Panc1 (cell line): ENCODE measurements around the gene CCBE1. TPM values are rescaled to one million over a fixed set of nuclear protein-coding genes. Genes with fewer than 3 reads are reported as not detected.

Experiments
- ATAC-seq: fragments of 200-7000 bp; cut with Tn5 transposase; 2 replicates; pipeline ENCODE4 v1.9.1; 2020; ENCODE audit warnings: mild to moderate bottlenecking, moderate library complexity
- BruUV-seq: library from RNA; stranded (reverse); fragments of 400-500 nt; replicated peaks from 2 replicates; lab custom pipeline; 2021; lab: Mats Ljungman, UMichigan
- CTCF ChIA-PET: fragments of 300-600 bp; sonication (Branson Sonifier 250); formaldehyde crosslinking; loops from one replicate; lab custom pipeline; 2022; ENCODE audit warnings: antibody characterized with exemption; lab: Charles Lee
- POLR2A ChIA-PET: fragments of 300-600 bp; sonication (Branson Sonifier 250); formaldehyde crosslinking; loops from one replicate; lab custom pipeline; 2022; ENCODE audit warnings: antibody characterized with exemption; lab: Charles Lee
- DNase-seq: peaks from one replicate; pipeline ENCODE4 v3.0.0-alpha.2; 2010; ENCODE audit warnings: low read depth, low spot score
- H3K27ac ChIP-seq: 2 replicates; pipeline ENCODE4 v1.5.1; 2011; ENCODE audit warnings: mild to moderate bottlenecking, low read length, inconsistent platforms
- H3K27me3 ChIP-seq: fragments of 200-500 bp; sonication (Bioruptor generic); 2 replicates; pipeline ENCODE4 v1.6.0; 2014; ENCODE audit warnings: low read length, inconsistent platforms; ENCODE audit not compliant: control insufficient read depth, insufficient read depth
- H3K36me3 ChIP-seq: fragments of 200-500 bp; sonication (Bioruptor generic); 2 replicates; pipeline ENCODE4 v1.5.1; 2014; ENCODE audit warnings: inconsistent platforms, mild to moderate bottlenecking, low read length, moderate library complexity; ENCODE audit not compliant: control insufficient read depth, insufficient read depth
- H3K4me1 ChIP-seq: 2 replicates; pipeline ENCODE4 v1.5.1; 2011; ENCODE audit warnings: inconsistent platforms, mild to moderate bottlenecking, low read length, moderate library complexity; ENCODE audit not compliant: control insufficient read depth, insufficient read depth
- H3K4me3 ChIP-seq, 2 experiments: 2 replicates each; pipeline ENCODE4 v1.5.1; 2011 to 2012; ENCODE audit warnings: low read depth in 2 of 2, low read length in 2 of 2, mild to moderate bottlenecking in 2 of 2, inconsistent platforms in 1 of 2, moderate library complexity in 1 of 2
- H3K9me3 ChIP-seq: fragments of 200-500 bp; sonication (Bioruptor generic); 2 replicates; pipeline ENCODE4 v1.5.1; 2014; ENCODE audit warnings: low read depth, mild to moderate bottlenecking, inconsistent platforms, low read length, moderate library complexity; ENCODE audit not compliant: control insufficient read depth, insufficient read depth
- CTCF ChIP-seq: fragments of 450-650 bp; IDR thresholded peaks from 2 replicates; pipeline ENCODE4 v1.5.1; 2017; ENCODE audit warnings: mild to moderate bottlenecking
- POLR2AphosphoS5 ChIP-seq: IDR thresholded peaks from 2 replicates; pipeline ENCODE4 v1.6.1; 2012; ENCODE audit warnings: mild to moderate bottlenecking, low read depth, low read length, moderate library complexity
- REST ChIP-seq, 2 experiments: IDR thresholded peaks; 2 replicates each; pipeline ENCODE4 v1.6.1; 2011 to 2012; ENCODE audit warnings: low read depth in 2 of 2, control low read depth in 1 of 2, low read length in 1 of 2, mild to moderate bottlenecking in 1 of 2, moderate library complexity in 1 of 2; ENCODE audit not compliant: insufficient read depth in 1 of 2
- SIN3A ChIP-seq: IDR thresholded peaks from 2 replicates; pipeline ENCODE4 v1.6.1; 2012; ENCODE audit warnings: low read depth, mild to moderate bottlenecking, low read length, moderate library complexity, borderline replicate concordance; ENCODE audit not compliant: insufficient read depth
- TCF7L2 ChIP-seq: IDR thresholded peaks from 2 replicates; pipeline ENCODE4 v1.6.1; 2011; ENCODE audit warnings: mild to moderate bottlenecking, low read depth, low read length, inconsistent platforms
- in situ Hi-C: cut with HindIII; loops from 2 replicates; pipeline ENCODE4 v1.10.0; 2016; ENCODE audit warnings: low sequenced_read_pairs, low pct_unique_long_range_greater_than_20kb
- intact Hi-C: fragments of 100-400 bp; cut with micrococcal nuclease; formaldehyde crosslinking; loops from one replicate; pipeline ENCODE4 v1.10.0; 2022; ENCODE audit not compliant: unreplicated experiment
- total RNA-seq: library from RNA; stranded (reverse); gene quantifications from one replicate; pipeline ENCODE4 v1.2.1, GENCODE V29; 2021; ENCODE audit not compliant: unreplicated experiment

The CCBE1 gene
- total RNA-seq, 1 experiment from 2014 or later = 0.13 TPM

GRCh38 chr18:59383851-59384250 is 313.4 kb downstream of the CCBE1 start:
- Histone ChIP-seq H3K4me1 (no peaks in the 10 kb centered on the region), H3K9me3 (no peaks in the 10 kb centered on the region), H3K27ac (no peak overlapping the region), H3K4me3 (no peak overlapping the region), H3K36me3 (no peaks in the 10 kb centered on the region), H3K27me3 (no peaks in the 10 kb centered on the region; the same call in 1 of the 2 replicates)
- intact Hi-C loops = no loop called here
- BruUV-seq = no TSS peak
- in situ Hi-C loops = no loop called here
- DNase-seq (no peak), ATAC-seq (no peak)
- POLR2A ChIA-PET = no interaction called here
- CTCF ChIA-PET = no interaction called here
- no peak for TF ChIP-seq TCF7L2
- TF ChIP-seq CTCF = no peak
- no peak for TF ChIP-seq REST (IDR thresholded peaks at IDR 0.05; ENCODE audit: insufficient read depth in 1 of 2, low read depth in 2 of 2, low read length in 1 of 2)
- TF ChIP-seq POLR2AphosphoS5 = no peak
- TF ChIP-seq SIN3A = no peak

GRCh38 chr18:59382383-59382782 is 314.8 kb downstream of the CCBE1 start:
- no peak for ATAC-seq
- no peak overlapping the region for H3K4me3 ChIP-seq
- no peaks in the 10 kb centered on the region for H3K4me1 ChIP-seq
- intact Hi-C loops = no loop called here
- in situ Hi-C loops = no loop called here
- ChIA-PET POLR2A (no interaction called here), CTCF (no interaction called here)
- no peak for TF ChIP-seq REST (IDR thresholded peaks at IDR 0.05; ENCODE audit: insufficient read depth in 1 of 2, low read depth in 2 of 2, low read length in 1 of 2)
- TF ChIP-seq TCF7L2 = no peak
- no peak for TF ChIP-seq CTCF
- no peak for TF ChIP-seq POLR2AphosphoS5
- no peak for TF ChIP-seq SIN3A
- H3K9me3 ChIP-seq = no peaks in the 10 kb centered on the region
- no peak for DNase-seq
- no peak overlapping the region for H3K27ac ChIP-seq
- no peaks in the 10 kb centered on the region for H3K36me3 ChIP-seq
- no TSS peak for BruUV-seq
- H3K27me3 ChIP-seq = no peaks in the 10 kb centered on the region; the same call in 1 of the 2 replicates
